Activated T-helper 1 cell treated with Interleukin-2 at 50 U/mL for 16 hours (primary cell): Measurements from ENCODE around the gene ALDH7A1.
"Not testable (repeated sequence)": the region's sequence is repeated elsewhere in the genome, so short reads cannot be mapped to it uniquely, and the experiment has no call there.

Source experiments
- DNase-seq: peaks from one replicate; pipeline ENCODE4 v3.0.0-alpha.2; 2020; ENCODE audit warnings: low read depth

Gene ALDH7A1

DNA sequence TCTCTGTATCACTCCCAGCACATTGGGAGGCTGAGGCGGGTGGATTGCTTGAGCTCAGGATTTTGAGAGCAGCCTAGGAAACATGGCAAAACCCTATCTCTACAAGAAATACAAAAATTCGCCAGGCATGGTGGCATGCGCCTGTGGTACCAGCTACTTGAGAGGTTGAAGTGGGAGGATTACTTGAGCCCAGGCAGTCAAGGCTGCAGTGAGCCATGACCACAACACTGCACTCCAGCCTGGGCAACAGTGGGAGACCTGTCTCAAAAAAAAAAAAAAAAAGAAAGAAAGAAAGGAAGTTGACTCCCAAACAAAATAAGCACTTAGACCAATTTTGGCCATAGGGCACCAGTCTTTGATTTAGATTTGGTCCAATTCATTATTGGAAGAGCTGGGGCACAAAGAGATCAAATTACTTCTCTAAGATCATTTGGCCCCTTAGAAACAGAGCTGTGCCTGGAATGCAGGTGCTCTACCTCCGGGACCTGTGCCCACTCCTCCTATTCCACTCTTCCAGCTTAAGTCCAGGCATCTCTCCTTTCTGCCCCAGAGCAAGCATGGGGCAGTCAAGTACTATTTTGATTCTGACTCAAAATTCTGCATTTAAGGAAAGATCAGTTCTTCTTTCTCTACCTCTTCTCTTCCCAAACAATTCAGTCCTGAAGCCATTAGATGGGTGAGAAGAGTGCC is 59.0 kb downstream of the ALDH7A1 start:
- no peak for DNase-seq

DNA sequence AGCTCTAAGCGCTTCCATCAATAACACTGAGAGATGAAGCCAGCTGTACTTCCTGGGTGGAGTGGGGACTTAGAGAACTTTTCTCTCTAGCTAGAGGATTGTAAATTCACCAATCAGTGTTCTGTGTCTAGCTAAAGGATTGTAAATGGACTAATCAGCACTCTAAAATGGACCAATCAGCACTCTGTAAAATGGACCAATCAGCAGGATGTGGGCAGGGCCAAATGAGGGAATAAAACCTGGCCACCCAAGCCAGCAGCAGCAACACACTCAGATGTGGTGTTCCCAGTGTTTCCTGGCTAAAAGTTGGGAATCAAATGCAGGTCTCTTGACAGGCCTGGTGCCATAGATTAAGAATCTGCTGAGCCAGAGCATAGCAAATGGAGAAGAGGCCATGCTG is 60.5 kb downstream of the ALDH7A1 start:
- DNase-seq: no peak

DNA sequence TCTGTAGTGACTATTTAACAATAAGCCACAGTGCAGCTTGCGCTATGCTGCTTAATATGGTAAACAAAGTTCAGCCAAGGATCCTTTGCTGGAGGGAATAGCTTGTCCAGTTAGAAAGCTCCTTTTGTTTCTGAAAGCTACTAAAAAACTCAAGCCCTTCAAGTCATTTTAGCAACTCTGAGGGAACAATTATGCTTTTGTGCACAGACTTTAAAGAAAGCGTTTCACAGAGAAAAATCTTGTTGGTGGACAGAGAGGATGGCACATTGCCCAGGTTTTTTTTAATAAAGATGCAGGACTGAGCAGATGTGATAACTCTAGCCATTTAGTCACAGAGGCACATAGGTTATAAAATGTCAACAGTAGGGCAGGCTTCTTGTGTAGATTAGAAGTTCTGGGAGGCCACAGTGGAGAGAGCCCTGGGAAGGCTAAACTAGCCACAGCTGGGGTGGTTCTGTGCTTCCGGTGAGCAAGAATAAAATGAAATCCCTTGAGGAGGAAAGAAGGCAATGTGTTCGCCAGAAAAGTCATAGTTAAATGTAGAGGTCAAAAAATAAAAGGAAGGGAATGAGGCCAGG is 63.4 kb downstream of the ALDH7A1 start:
- DNase-seq: no peak

DNA sequence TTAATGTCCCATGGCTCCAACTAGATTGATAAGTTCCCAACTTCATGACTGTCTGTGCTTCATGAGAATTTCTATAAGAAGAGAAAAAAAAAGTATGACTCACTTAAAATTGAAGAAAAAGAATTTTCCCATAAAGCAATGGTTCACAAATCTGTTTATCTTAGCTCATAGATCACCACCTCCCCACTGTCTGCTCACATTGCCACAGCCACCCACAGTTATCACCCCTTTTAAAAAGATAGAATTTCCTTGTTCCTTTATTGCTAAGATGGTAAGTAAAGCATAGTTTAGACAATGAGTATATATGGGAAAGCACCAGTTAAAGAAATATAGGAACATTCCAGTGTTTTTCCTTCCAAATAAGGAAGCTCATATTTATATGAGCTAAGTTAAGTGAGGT is 67.1 kb downstream of the ALDH7A1 start:
- no peak for DNase-seq

GRCh38 chr5:126527158-126527557 is 67.9 kb downstream of the ALDH7A1 start:
- no peak for DNase-seq

DNA sequence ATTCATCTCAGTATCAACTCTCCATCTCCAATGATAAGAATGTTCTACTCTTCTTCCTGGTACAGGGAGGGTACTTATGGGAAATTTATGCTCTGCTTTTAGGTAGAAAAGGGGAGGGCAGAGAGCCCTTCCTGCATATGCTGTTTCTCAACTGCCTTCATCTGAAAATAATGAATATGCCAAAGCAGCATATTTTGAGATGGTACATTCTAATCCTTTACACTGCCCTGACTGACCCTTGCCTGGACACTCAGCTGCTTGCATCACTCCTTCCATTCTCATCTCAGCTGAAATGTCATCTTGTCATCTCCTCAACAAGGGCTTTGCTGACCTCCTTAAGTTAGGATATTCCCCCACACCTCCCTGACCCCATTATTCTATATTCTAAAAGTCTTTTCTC is 68.5 kb downstream of the ALDH7A1 start:
- no peak for DNase-seq

GRCh38 chr5:126525630-126526245 is 69.3 kb downstream of the ALDH7A1 start:
- DNase-seq: no peak

GRCh38 chr5:126523818-126524510 is 71.1 kb downstream of the ALDH7A1 start:
- DNase-seq: no peak

- DNase-seq: no peak
Observed at GRCh38 chr5:126521130-126521529, 73.9 kb downstream of the ALDH7A1 start.

- DNase-seq: no peak
Observed at GRCh38 chr5:126520593-126520953, 74.4 kb downstream of the ALDH7A1 start.

DNA sequence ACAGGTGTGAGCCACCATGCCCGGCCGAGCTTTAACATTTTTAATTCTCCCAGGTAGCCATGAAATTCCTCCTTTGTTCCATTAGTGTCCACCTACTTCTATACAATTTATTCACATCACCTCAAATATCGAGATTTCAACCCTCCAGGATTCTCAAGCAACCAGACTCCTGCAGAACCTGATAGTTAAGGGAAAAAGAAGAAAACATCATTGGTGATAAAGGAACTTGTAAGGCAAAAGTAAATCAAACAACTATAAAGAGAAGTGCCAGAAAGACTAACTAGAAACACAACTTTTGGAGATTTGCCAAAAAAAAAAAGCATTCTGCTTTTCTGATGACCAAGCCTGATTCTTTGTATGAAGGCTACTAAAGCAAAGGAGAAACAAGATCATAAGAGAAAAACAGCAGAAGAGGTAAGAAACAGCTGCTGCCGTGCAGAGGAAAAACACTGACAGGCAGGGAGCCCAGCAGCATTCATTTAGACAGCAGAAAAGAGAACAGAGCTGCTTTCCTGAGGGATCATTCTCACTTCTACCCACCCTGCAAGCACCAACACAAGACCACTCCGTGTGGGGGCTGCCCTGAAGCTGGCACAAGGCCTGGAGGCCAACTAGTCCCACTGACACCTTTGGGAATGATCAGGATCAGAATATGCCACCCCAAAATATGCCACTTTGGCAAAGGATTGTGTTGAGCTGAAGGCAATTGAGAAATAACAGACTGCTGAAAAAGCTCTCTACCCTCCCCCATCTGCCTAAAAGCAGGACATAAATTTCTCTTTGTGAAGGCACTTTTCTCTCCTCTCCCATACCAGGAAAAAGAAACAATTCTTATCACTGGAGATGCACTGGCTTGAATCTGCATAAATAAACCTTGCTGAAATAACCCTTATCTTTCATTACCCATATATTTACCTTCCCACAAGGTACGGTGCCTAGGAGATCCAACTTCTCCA is 75.1 kb downstream of the ALDH7A1 start:
- DNase-seq: no peak

GRCh38 chr5:126519223-126519622 is 75.8 kb downstream of the ALDH7A1 start:
- not testable (repeated sequence) for DNase-seq

DNA sequence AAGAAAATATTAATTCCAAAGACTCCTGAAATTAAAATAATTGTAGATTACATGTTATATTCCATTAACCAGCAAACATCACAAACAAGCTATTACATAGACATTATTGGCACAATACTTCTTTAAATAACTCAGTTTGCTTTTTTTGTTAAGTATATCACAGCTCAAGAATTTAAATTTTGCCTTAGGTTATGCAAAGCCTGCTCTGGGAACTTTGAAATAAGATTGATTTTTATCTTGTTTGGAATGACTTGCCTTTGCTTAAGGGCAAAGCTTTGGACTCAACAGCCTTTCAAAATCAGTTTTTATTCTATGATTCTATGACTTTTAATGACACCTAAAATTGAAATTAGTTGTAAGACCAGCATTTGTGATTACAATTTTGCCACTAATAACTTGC is 78.2 kb downstream of the ALDH7A1 start:
- no peak for DNase-seq

GRCh38 chr5:126516133-126516532 is 78.9 kb downstream of the ALDH7A1 start:
- no peak for DNase-seq

GRCh38 chr5:126515337-126515736 is 79.7 kb downstream of the ALDH7A1 start:
- no peak for DNase-seq

DNA sequence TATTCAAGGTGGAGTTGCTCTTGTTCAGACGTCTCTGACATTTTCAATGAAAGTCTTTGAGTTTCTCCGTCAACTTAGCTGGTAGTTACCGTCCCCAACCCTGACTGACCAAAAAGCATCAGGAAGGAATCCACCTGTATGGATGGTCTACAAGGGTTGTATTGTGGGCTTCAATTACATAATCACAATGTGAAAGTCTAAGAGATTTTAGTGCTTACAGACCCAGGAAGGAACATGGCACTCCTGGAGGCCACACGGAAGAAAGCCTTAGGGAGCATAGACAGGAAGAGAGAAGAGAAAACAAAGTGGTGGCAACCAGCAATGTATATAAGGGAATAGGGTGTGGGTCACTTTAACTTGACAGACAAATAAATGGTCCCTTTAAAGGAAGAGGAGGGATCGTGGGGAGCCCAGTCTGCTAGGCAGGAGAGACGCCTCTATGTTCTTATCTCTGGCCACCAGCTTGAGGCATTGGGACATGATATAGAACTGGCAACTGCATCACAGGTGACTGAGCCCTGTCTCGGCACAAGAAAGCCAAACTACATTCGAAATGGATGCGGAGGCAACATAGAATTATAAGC is 80.4 kb downstream of the ALDH7A1 start:
- no peak for DNase-seq

- no peak for DNase-seq
Observed at GRCh38 chr5:126514131-126514557, 80.9 kb downstream of the ALDH7A1 start.

GRCh38 chr5:126513703-126514102 is 81.3 kb downstream of the ALDH7A1 start:
- no peak for DNase-seq

GRCh38 chr5:126513302-126513701 is 81.7 kb downstream of the ALDH7A1 start:
- no peak for DNase-seq

GRCh38 chr5:126512451-126512850 is 82.6 kb downstream of the ALDH7A1 start:
- DNase-seq: no peak

DNA sequence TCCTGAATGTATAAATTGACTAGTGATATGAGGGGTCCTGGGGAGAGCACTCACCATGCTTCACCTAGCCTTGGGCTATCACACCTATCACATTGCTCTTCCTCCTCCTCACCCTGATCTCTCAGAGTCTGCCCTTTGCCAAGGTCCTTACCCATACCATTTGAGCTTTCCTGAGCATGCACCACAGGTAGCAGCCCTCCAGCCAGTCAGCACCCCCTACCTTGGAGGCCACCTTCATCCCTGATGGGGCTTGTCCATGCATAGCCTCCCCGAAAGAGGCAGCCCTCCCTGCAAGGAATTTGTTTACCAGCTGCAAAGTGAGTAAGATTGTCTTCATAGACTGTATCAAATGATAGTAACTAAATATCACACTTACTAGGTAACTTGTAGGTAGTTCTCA is 83.1 kb downstream of the ALDH7A1 start:
- DNase-seq: no peak

DNA sequence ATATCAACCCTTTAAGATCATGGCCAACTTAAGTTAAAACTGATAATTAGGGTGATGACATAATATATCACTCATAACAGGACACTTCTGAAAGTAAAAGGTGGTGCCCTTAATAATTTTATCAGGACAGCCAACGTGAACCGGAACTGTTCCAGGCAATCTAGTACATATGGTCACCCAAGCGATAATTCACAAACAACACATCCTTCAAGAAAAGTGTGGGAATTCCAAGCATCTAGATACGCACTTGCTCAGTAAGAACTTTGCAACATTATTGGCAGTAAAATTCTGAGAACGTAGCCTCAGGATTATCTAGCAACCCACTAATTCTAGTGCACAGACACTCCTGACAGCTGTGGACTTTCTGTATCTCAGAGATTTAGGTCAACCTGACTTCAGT is 85.7 kb downstream of the ALDH7A1 start:
- no peak for DNase-seq
